B cell (primary cell): ENCODE data around the gene ADORA3. TPM values are rescaled to one million over a fixed set of nuclear protein-coding genes. Genes with fewer than 3 reads are reported as not detected.

Source experiments
- ATAC-seq: fragments of 200-7000 bp; cut with Tn5 transposase; one replicate; pipeline ENCODE4 v1.10.0; 2021; ENCODE audit warnings: low read depth, mild to moderate bottlenecking, moderate number of reproducible peaks, moderate library complexity
- CTCF ChIA-PET: fragments of 350-600 bp; sonication (Branson Sonifier 250); formaldehyde crosslinking; loops from one replicate; lab custom pipeline; 2021; ENCODE audit warnings: antibody characterized with exemption, inconsistent platforms; lab: Charles Lee
- POLR2A ChIA-PET: fragments of 350-600 bp; sonication (Branson Sonifier 250); formaldehyde crosslinking; loops from one replicate; lab custom pipeline; 2021; ENCODE audit warnings: antibody characterized with exemption; lab: Charles Lee
- DNase-seq: peaks from one replicate; pipeline ENCODE4 v3.0.0; 2013
- H2AFZ ChIP-seq: 2 replicates; pipeline ENCODE4 v1.6.1; 2012; ENCODE audit warnings: mild to moderate bottlenecking, low read depth, low read length; ENCODE audit not compliant: insufficient read depth, poor library complexity, severe bottlenecking
- H3K27ac ChIP-seq, 2 donors: 1 replicate in 1 of 2; 2 replicates in 1 of 2; pipeline ENCODE4 v1.5.1; 2012 to 2013; ENCODE audit warnings: low read length in 2 of 2, mild to moderate bottlenecking in 2 of 2, moderate library complexity in 1 of 2
- H3K27me3 ChIP-seq, 4 experiments: fragments of 200-600 bp in 1 of 4; sonication (generic) in 1 of 4; replicated peaks in 1 of 4; 1 replicate in 2 of 4; 2 replicates in 2 of 4; pipeline versions ENCODE4 v1.6.1 to v1.7.0; 2013 to 2016; ENCODE audit warnings: low read length in 3 of 4, mild to moderate bottlenecking in 2 of 4, mixed read lengths in 1 of 4, moderate library complexity in 1 of 4; ENCODE audit not compliant: insufficient read depth in 4 of 4, control insufficient read depth in 3 of 4; ENCODE audit errors: control extremely low read depth in 1 of 4
- H3K36me3 ChIP-seq, 2 experiments: replicated peaks in 1 of 2; 1 replicate in 1 of 2; 2 replicates in 1 of 2; pipeline versions ENCODE4 v1.6.1 to v1.7.1; 2013; ENCODE audit warnings: low read length in 1 of 2; ENCODE audit not compliant: insufficient read depth in 2 of 2, control insufficient read depth in 1 of 2; ENCODE audit errors: control extremely low read depth in 1 of 2, extremely low read depth in 1 of 2
- H3K4me1 ChIP-seq, 2 donors: fragments of 200-600 bp in 1 of 2; sonication (generic) in 1 of 2; 1 replicate in 1 of 2; 2 replicates in 1 of 2; pipeline versions ENCODE4 v1.5.1 to v1.6.1; 2013 to 2017; ENCODE audit warnings: low read length in 2 of 2; ENCODE audit not compliant: control insufficient read depth in 2 of 2, insufficient read depth in 2 of 2
- H3K4me2 ChIP-seq: replicated peaks from 2 replicates; pipeline ENCODE3; 2012; ENCODE audit warnings: mild to moderate bottlenecking, low read depth, low read length; ENCODE audit not compliant: poor library complexity, severe bottlenecking
- H3K4me3 ChIP-seq, 5 experiments: fragments of 200-600 bp in 1 of 5; sonication (generic) in 1 of 5; 1 replicate in 3 of 5; 2 replicates in 2 of 5; pipeline versions ENCODE4 v1.5.1 to v1.7.0; 2011 to 2016; ENCODE audit warnings: low read length in 4 of 5, mild to moderate bottlenecking in 4 of 5, low read depth in 2 of 5, control low read depth in 1 of 5, moderate library complexity in 1 of 5; ENCODE audit not compliant: insufficient read depth in 1 of 5; ENCODE audit errors: control extremely low read depth in 1 of 5, extremely low read depth in 1 of 5
- H3K79me2 ChIP-seq: fragments of 200-600 bp; sonication (generic); one replicate; pipeline ENCODE4 v1.6.0; 2016; ENCODE audit warnings: low read length; ENCODE audit not compliant: control insufficient read depth, insufficient read depth
- H3K9ac ChIP-seq: fragments of 200-600 bp; sonication (generic); 2 replicates; pipeline ENCODE4 v1.6.1; 2017; ENCODE audit warnings: mild to moderate bottlenecking, low read length, moderate library complexity
- H3K9me3 ChIP-seq, 3 donors: one replicate each; pipeline versions ENCODE4 v1.6.1 to v1.7.1; 2013; ENCODE audit warnings: low read length in 2 of 3; ENCODE audit not compliant: control insufficient read depth in 2 of 3, insufficient read depth in 1 of 3; ENCODE audit errors: control extremely low read depth in 1 of 3
- H4K20me1 ChIP-seq: 2 replicates; pipeline ENCODE4 v1.6.0; 2012; ENCODE audit warnings: mild to moderate bottlenecking, low read length; ENCODE audit not compliant: insufficient read depth, control insufficient read depth, poor library complexity, severe bottlenecking
- H3K27ac Mint-ChIP-seq: one replicate; pipeline ENCODE4 v1.8.0; 2021; ENCODE audit warnings: mixed read lengths
- H3K27me3 Mint-ChIP-seq: one replicate; pipeline ENCODE4 v1.8.0; 2021; ENCODE audit warnings: mixed read lengths
- H3K4me1 Mint-ChIP-seq: one replicate; pipeline ENCODE4 v1.8.0; 2021; ENCODE audit warnings: mixed read lengths
- H3K4me3 Mint-ChIP-seq: one replicate; pipeline ENCODE4 v1.8.0; 2021; ENCODE audit warnings: mixed read lengths
- H3K9me3 Mint-ChIP-seq: one replicate; pipeline ENCODE4 v1.8.0; 2022; ENCODE audit warnings: mixed read lengths; ENCODE audit not compliant: insufficient read depth
- EZH2 ChIP-seq: IDR thresholded peaks from 2 replicates; pipeline ENCODE4 v1.6.1; 2012; ENCODE audit warnings: borderline replicate concordance, low read depth, mild to moderate bottlenecking, moderate library complexity, low read length; ENCODE audit not compliant: insufficient read depth, poor library complexity, severe bottlenecking
- WGBS: methylation state at CpG from one replicate; pipeline ENCODE4 v1.1.5; 2013; ENCODE audit warnings: missing lambda C conversion rate; ENCODE audit not compliant: insufficient coverage; 5-methylcytosine and 5-hydroxymethylcytosine counted together
- intact Hi-C: fragments of 100-400 bp; cut with micrococcal nuclease; formaldehyde crosslinking; loops from one replicate; pipeline ENCODE4 v1.10.0; 2022
- polyA plus RNA-seq: library from polyadenylated mRNA; depleted of rRNA; stranded (reverse); fragments of >200 nt; gene quantifications from 2 replicates; pipeline ENCODE4 v1.2.3, GENCODE V29; 2012
- total RNA-seq, 2 donors: library from RNA; stranded (reverse); fragments of 120-200 nt in 1 of 2; gene quantifications; 1 replicate in 1 of 2; 2 replicates in 1 of 2; pipeline versions ENCODE4 v1.2.3 to v1.2.4, GENCODE V29; 2013 to 2022
- TF ChIP-seq, protein P1 (sequence below): fragments of 200-600 bp; IDR thresholded peaks from one replicate; pipeline ENCODE4 v1.8.0; 2022; ENCODE audit warnings: antibody characterized with exemption, mild to moderate bottlenecking

ADORA3 gene
- total and polyA plus RNA-seq, 2 donors (not counting 1 experiment from before 2014, with no cell fraction given), result 0.04 to 0.39 TPM

GRCh38 chr1:111517469-111518225 is 14.2 kb upstream of the ADORA3 start:
- H3K9me3 ChIP-seq, result no peaks in the 10 kb centered on the region
- peak overlapping the region; percentile 84 for H3K27ac Mint-ChIP-seq
- H3K4me3 ChIP-seq, result no peak overlapping the region
- no CpG with 5 or more reads among the region's 1 CpG for WGBS
- no peaks in the 10 kb centered on the region for H3K36me3 ChIP-seq
- H3K27me3 ChIP-seq, result no peaks in the 10 kb centered on the region
- peaks cover 37% of the 10 kb centered on the region for H3K4me1 Mint-ChIP-seq
- H3K4me1 ChIP-seq, result peaks cover 30 to 34% of the 10 kb centered on the region in 2 donors
- intact Hi-C loops, result loop anchor here (5.0 kb wide), 1 partner anchor 55 kb away; no protein-coding TSS in a partner anchor
- DNase-seq (no peak), ATAC-seq (no peak)
- peak overlapping the region in 1 of 2 donors; percentile 81 for H3K27ac ChIP-seq
- H2AFZ ChIP-seq, result no peak overlapping the region
- no peak overlapping the region for H3K9ac ChIP-seq
- H3K79me2 ChIP-seq, result no peaks in the 10 kb centered on the region
- H3K27me3 Mint-ChIP-seq, result no peaks in the 10 kb centered on the region
- H3K4me3 Mint-ChIP-seq, result peak overlapping the region; percentile 62
- TF ChIP-seq EZH2, result no peak
- TF ChIP-seq, protein P1, sequence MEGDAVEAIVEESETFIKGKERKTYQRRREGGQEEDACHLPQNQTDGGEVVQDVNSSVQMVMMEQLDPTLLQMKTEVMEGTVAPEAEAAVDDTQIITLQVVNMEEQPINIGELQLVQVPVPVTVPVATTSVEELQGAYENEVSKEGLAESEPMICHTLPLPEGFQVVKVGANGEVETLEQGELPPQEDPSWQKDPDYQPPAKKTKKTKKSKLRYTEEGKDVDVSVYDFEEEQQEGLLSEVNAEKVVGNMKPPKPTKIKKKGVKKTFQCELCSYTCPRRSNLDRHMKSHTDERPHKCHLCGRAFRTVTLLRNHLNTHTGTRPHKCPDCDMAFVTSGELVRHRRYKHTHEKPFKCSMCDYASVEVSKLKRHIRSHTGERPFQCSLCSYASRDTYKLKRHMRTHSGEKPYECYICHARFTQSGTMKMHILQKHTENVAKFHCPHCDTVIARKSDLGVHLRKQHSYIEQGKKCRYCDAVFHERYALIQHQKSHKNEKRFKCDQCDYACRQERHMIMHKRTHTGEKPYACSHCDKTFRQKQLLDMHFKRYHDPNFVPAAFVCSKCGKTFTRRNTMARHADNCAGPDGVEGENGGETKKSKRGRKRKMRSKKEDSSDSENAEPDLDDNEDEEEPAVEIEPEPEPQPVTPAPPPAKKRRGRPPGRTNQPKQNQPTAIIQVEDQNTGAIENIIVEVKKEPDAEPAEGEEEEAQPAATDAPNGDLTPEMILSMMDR, result no peak
- CTCF ChIA-PET, result interaction anchor here (0.6 to 3.1 kb wide), 15 partner anchors 10 to 157 kb away, joined by 3 to 37 read pairs (median 4); partner anchors contain the start of gene RAP1A
- POLR2A ChIA-PET, result interaction anchor here (0.7 to 2.7 kb wide), 3 partner anchors 10 to 230 kb away, joined by 3 to 8 read pairs (median 3); no protein-coding TSS in a partner anchor
- H4K20me1 ChIP-seq, result no peaks in the 10 kb centered on the region
- no peaks in the 10 kb centered on the region for H3K9me3 Mint-ChIP-seq
- H3K4me2 ChIP-seq, result peak overlapping the region; percentile 89
